ENCODE measurements around the gene EFCAB6. TPM values are rescaled to one million over a fixed set of nuclear protein-coding genes. Genes with fewer than 3 reads are reported as not detected.
A peak's percentile ranks its signal among the peaks of the same experiment; 100 is the strongest.

Gene EFCAB6
- total RNA-seq, 1 experiment from 2014 or later = 2.5 TPM

DNA sequence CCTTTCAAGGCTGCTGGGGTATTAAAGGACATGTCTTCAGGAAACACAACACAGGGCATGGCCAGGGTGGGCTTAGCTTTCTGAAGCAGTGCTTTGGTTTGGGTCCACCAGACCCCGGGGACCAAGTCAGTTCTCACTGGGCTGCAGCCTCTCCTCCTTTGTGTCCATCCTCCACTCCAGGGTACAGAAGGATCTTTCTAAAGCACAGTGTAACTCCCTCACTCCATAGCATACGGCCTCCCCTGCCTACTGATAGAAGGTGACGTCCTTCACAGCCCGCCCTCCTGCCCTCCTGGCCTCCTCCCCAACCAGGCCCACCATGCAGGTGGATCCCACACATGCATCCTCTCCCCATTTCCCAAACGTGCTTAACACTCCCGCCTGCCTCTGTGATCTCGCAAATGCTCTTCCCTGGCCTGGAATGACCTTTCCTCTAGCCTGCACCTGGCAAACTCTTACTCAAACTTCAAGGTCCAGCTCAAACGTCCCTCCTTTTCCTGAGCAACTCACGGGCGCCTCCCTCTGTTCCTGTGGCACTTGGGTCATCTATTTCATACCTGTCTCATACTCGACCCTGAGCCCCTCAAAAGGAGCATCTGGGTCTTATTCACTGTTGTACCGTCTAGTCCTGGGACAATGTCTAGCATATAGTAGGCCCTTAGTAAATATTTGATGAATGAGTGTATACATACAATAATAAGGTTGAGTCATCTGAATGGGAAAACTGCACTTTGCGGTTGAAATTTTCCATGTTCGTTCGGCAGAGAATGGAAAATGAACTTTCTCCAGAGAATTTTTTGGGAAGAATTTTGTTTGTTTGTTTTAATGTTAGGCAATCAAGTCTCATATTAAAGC lies 187.7 kb downstream of the EFCAB6 start:
- TF ChIP-seq, protein P1, sequence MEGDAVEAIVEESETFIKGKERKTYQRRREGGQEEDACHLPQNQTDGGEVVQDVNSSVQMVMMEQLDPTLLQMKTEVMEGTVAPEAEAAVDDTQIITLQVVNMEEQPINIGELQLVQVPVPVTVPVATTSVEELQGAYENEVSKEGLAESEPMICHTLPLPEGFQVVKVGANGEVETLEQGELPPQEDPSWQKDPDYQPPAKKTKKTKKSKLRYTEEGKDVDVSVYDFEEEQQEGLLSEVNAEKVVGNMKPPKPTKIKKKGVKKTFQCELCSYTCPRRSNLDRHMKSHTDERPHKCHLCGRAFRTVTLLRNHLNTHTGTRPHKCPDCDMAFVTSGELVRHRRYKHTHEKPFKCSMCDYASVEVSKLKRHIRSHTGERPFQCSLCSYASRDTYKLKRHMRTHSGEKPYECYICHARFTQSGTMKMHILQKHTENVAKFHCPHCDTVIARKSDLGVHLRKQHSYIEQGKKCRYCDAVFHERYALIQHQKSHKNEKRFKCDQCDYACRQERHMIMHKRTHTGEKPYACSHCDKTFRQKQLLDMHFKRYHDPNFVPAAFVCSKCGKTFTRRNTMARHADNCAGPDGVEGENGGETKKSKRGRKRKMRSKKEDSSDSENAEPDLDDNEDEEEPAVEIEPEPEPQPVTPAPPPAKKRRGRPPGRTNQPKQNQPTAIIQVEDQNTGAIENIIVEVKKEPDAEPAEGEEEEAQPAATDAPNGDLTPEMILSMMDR (conservative IDR thresholded peaks at IDR 0.05) = no peak
- TF ChIP-seq EZH2 (IDR thresholded peaks at IDR 0.05; ENCODE audit: low read depth) = no peak
- Histone ChIP-seq H3K79me2 (ENCODE audit: low read depth) (no peaks in the 10 kb centered on the region), H4K20me1 (ENCODE audit: insufficient read depth) (no peaks in the 10 kb centered on the region), H3K27ac (no peak overlapping the region), H3K4me3 (no peak overlapping the region), H2AFZ (no peak overlapping the region), H3K4me1 (replicated peaks; ENCODE audit: insufficient read depth) (no peaks in the 10 kb centered on the region), H3F3A (ENCODE audit: insufficient read depth, low read depth) (no peaks in the 10 kb centered on the region), H3K9me2 (ENCODE audit: insufficient read depth) (no peaks in the 10 kb centered on the region), H3K9me3 (ENCODE audit: insufficient read depth, low read depth) (0 out of 2 replicates have a peak, but pooled peaks cover 3% of the 10 kb centered on the region), H3K36me3 (ENCODE audit: low read depth) (no peaks in the 10 kb centered on the region), H3K27me3 (ENCODE audit: insufficient read depth, low read depth) (peaks cover 64% of the 10 kb centered on the region), H3K4me2 (no peak overlapping the region)
- ChIA-PET CTCF (no interaction called here), POLR2A (ENCODE audit: unreplicated experiment) (no interaction called here)
- BruUV-seq (replicated peaks) = no TSS peak
- intact Hi-C loops (cut with micrococcal nuclease; ENCODE audit: unreplicated experiment) = no loop called here
- peak in 1 of 2 experiments; percentile 44 for DNase-seq

- no TSS peak for BruUV-seq (replicated peaks)
- H3F3A ChIP-seq (ENCODE audit: insufficient read depth, low read depth) = no peaks in the 10 kb centered on the region
- H3K27me3 ChIP-seq (ENCODE audit: insufficient read depth, low read depth) = peaks cover 60% of the 10 kb centered on the region
Measured at GRCh38 chr22:43622886-43623285, 189.2 kb downstream of the EFCAB6 start.

GRCh38 chr22:43620197-43620596 lies 191.9 kb downstream of the EFCAB6 start:
- H2AFZ ChIP-seq = no peak overlapping the region
- H3K9me2 ChIP-seq (ENCODE audit: insufficient read depth) = no peaks in the 10 kb centered on the region
- 0 out of 2 replicates have a peak, but pooled peaks cover 3% of the 10 kb centered on the region for H3K9me3 ChIP-seq (ENCODE audit: insufficient read depth, low read depth)
- no peaks in the 10 kb centered on the region for H3K4me1 ChIP-seq (replicated peaks; ENCODE audit: insufficient read depth)
- no peak overlapping the region for H3K4me2 ChIP-seq
- no TSS peak for BruUV-seq (replicated peaks)
- DNase-seq = no peak
- peaks cover 48% of the 10 kb centered on the region for H3K27me3 ChIP-seq (ENCODE audit: insufficient read depth, low read depth)
- no peaks in the 10 kb centered on the region for H3K36me3 ChIP-seq (ENCODE audit: low read depth)
- intact Hi-C loops (cut with micrococcal nuclease; ENCODE audit: unreplicated experiment) = no loop called here
- no peaks in the 10 kb centered on the region for H3F3A ChIP-seq (ENCODE audit: insufficient read depth, low read depth)
- H3K27ac ChIP-seq = no peak overlapping the region
- H3K4me3 ChIP-seq = no peak overlapping the region
- no peaks in the 10 kb centered on the region for H3K79me2 ChIP-seq (ENCODE audit: low read depth)
- CTCF ChIA-PET = no interaction called here
- no peaks in the 10 kb centered on the region for H4K20me1 ChIP-seq (ENCODE audit: insufficient read depth)
- POLR2A ChIA-PET (ENCODE audit: unreplicated experiment) = no interaction called here
- no peak for TF ChIP-seq EZH2 (IDR thresholded peaks at IDR 0.05; ENCODE audit: low read depth)
- TF ChIP-seq, protein P1 (conservative IDR thresholded peaks at IDR 0.05) = no peak

More at GRCh38 chr22:43622886-43623285, 189.2 kb downstream of the EFCAB6 start:
- 0 out of 2 replicates have a peak, but pooled peaks cover 3% of the 10 kb centered on the region for H3K9me3 ChIP-seq (ENCODE audit: insufficient read depth, low read depth)
- H3K4me1 ChIP-seq (replicated peaks; ENCODE audit: insufficient read depth) = no peaks in the 10 kb centered on the region
- H3K4me3 ChIP-seq = no peak overlapping the region
- H3K79me2 ChIP-seq (ENCODE audit: low read depth) = no peaks in the 10 kb centered on the region
- H3K4me2 ChIP-seq = no peak overlapping the region
- H3K27ac ChIP-seq = no peak overlapping the region
- H2AFZ ChIP-seq = no peak overlapping the region
- H4K20me1 ChIP-seq (ENCODE audit: insufficient read depth) = no peaks in the 10 kb centered on the region
- intact Hi-C loops (cut with micrococcal nuclease; ENCODE audit: unreplicated experiment) = no loop called here
- CTCF ChIA-PET = no interaction called here
- H3K36me3 ChIP-seq (ENCODE audit: low read depth) = no peaks in the 10 kb centered on the region
- H3K9me2 ChIP-seq (ENCODE audit: insufficient read depth) = no peaks in the 10 kb centered on the region
- POLR2A ChIA-PET (ENCODE audit: unreplicated experiment) = no interaction called here
- TF ChIP-seq, protein P1 (conservative IDR thresholded peaks at IDR 0.05) = no peak
- TF ChIP-seq EZH2 (IDR thresholded peaks at IDR 0.05; ENCODE audit: low read depth) = no peak
- DNase-seq = no peak

All from PC-9 (cell line).